ENCODE results near the gene TNFRSF1B.

DNA sequence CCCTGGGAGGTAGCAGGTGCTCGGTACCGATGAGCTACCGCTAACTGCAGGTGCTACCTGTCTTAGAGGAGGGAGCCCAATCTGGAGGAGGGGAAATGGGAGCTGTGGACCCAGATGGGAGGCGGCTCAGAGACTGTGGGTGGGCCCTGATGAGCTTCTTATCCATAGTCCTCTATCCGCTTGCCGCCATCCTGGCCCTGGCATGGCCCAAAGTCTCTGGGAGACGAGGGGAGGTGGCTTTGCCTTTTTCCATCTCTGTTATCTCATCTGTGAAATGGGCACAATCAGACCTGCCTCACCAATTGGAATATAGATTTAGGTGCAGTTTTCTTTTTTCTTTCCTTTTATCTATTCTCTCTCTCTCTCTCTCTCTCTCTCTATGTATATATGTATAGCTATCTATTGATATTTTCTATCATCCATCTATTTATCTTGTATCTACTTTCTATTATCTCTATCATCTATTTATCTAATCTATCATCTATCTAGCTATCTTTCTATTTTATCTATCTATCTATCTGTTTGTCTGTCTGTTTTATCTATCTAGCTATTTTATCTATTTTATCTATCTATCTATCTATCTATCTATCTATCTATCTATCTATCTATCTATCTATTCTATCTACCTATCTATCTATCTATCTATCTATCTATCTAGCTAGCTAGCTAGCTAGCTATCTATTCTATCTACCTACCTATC is 16.5 kb downstream of the TNFRSF1B start:
- TF ChIP-seq, protein P1, sequence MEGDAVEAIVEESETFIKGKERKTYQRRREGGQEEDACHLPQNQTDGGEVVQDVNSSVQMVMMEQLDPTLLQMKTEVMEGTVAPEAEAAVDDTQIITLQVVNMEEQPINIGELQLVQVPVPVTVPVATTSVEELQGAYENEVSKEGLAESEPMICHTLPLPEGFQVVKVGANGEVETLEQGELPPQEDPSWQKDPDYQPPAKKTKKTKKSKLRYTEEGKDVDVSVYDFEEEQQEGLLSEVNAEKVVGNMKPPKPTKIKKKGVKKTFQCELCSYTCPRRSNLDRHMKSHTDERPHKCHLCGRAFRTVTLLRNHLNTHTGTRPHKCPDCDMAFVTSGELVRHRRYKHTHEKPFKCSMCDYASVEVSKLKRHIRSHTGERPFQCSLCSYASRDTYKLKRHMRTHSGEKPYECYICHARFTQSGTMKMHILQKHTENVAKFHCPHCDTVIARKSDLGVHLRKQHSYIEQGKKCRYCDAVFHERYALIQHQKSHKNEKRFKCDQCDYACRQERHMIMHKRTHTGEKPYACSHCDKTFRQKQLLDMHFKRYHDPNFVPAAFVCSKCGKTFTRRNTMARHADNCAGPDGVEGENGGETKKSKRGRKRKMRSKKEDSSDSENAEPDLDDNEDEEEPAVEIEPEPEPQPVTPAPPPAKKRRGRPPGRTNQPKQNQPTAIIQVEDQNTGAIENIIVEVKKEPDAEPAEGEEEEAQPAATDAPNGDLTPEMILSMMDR (conservative IDR thresholded peaks at IDR 0.05 in 1 of 2, IDR thresholded peaks at IDR 0.05 in 1 of 2; ENCODE audit: low read depth in 1 of 2, low read length in 2 of 2), result no peak
- no peak for TF ChIP-seq EZH2 (IDR thresholded peaks at IDR 0.05; ENCODE audit: low read length, missing control alignments)

All from fibroblast of lung (primary cell).